NCI-H526 (cell line): ENCODE results near the gene PAEP.

Experiments used
- DNase-seq, 2 experiments: peaks; one replicate each; lab custom pipeline; 2025; lab: John Stamatoyannopoulos, UW

The PAEP gene

DNA sequence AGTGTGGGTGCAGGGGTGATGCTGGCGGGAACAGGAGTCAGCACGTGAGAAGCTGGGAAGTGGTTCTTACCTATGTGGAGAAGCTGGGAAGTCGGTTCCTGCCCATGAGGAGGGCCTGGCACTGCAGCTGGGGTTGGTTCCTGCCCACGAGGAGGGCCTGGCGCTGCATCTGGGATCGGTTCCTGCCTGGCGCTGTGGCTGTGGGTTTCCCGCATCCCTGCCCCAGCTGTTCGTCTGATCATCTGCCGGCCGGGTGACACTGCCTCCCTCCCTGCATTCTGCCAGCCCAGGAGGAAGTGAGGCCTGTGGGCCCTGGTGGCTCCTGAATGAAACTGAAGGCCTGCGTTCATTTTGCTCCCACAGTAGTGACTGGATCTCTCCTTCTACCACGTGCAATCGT lies 10.5 kb upstream of the PAEP start:
- no peak for DNase-seq

DNA sequence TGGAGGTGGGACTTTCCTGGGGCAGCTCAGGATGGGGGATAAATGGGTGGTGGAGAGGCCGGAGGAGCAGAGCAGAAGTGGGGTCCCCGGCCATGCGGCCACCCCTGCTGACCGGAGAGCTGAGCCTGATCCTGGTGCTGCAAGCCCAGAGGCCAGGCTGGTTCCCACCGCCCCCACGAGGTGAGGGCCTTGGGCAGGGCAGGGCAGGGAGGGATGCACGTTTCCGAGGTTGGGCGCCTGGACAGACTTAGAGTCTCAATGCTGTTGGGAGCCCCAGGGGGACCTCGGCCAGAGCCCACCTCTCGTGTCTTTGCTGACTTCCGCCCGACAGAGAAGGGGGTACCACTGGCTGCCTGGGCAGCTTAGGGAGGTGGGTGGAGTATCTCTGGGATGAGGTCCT lies 10.1 kb upstream of the PAEP start:
- no peak for DNase-seq

DNA sequence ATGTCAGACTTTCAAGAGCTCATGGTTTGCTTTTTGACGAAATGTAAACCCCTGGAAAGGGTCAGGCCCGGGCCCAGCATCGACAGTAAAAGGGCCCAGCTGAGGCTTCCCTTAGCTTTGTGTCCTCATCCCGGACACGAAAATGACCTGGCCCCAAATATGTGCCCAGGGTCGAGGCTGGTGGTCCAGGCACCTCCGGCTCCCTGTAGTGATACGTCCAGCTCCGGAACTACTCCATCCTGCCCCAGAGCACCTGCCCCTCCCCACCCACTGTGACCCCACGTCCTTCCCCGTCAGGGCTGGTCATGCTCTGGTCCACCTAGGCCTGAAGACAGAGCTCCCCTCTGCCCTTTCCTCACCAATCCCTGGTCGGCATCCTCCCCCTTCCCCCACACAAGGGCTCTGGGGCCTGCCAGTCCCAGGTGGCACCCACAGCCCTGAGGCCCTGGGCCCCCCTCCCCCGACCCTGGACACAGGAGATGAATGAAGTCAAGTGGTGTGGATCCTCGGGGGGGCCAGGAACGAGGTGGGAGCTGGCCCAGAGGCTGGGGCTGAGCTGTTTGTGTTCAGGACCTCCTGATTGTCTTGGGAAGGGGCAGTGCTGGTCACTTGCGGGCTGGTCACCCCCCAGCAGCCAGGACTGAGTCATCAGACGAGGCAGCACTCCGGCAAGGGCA lies 9.4 kb upstream of the PAEP start:
- DNase-seq, result no peak

DNA sequence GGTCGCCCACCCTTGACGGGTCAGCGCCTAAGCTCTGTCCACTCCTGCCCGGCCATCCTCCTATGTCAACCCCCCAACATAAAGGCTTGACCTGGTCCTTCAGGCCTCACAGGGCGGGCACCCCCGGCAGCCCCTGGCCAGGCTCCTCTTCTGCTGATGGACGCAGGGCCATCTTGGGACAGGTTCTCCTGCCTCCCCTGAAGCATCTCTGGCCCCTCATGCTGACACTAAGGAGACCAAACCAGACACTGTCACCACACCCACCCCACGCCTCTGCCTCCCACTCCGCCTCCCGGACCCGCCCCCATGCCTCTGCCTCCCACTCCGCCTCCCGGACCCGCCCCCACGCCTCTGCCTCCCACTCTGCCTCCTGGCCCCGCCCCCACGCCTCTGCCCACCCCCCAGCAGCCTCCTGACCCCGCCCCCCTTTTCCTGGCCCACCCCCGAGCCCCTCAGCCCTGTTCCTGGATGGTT lies 8.8 kb upstream of the PAEP start:
- no peak for DNase-seq

DNA sequence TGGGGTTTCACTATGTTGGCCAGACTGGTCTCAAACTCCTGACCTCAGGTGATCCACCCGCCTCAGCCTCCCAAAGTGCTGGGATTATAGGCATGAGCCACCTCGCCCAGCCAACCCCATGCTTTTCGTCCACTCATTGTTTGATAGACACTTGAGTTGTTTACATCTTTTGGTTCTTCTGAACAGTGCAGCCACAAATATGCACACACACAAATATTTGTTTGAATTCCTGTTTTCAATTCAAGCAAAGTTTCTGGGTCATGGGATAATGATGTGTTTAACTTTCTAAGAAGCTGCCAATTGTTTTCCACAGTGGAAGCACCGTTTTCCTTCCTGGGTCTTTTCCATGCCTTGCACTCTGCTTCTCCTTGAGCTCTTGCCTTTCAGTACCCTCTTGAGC lies 6.8 kb upstream of the PAEP start:
- no peak for DNase-seq

DNA sequence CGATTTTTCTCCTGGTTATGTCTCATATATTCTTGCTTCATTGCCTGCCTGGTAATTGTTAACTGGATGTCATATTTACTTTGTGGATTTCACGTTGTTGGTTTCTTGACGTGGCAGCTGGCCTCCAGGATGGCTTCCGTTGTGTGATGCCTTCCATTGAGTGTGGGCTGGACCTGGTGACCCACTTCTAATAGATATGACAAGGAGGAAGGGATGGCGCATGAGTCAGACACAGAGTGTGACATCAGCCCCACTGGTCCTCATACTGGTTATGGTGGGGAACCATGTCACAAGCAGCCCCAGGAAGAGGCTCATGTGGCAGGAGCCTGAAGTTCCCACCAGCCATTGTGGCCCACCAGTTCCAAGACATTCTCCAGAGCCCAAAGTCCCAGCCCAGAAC lies 6.4 kb upstream of the PAEP start:
- no peak for DNase-seq

DNA sequence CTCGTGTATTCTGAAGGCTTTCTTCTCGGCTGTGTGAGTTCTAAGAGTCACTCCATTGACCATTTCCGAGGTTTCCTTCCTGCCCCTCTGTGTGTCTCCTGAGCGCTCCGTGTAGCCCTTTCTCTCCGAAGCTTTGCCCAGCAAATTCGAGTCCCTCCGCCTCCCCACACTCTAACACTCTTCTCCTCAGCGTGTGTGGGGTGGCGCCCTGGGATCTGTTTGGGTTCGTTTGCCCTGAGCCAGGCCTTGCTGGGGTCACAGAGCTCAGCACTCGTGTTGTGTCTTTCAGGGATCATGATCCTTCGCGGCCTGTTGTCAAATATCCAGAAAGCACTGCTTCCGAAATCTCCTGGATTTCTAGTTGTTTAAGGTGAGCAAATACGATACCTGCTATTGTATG lies 5.6 kb upstream of the PAEP start:
- no peak for DNase-seq

DNA sequence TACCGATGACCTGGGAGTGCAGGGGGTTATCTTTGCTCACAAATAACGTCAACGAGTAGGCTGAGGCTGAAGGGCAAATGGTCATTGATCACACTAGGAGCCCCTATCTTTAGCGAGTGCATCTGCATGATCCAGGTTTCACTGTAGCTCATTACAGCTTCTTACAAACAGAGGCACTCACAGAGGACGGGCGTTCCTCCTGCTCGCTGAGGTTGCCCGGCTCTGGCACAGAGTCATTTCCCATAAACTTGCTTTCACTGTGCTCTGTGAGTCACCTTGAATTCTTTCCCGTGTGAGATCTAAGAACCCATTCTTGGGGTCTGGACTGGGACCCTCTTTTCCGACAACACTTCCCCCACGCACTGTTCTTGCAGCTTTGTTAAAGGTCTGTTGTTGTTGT lies 1.9 kb upstream of the PAEP start:
- no peak for DNase-seq

DNA sequence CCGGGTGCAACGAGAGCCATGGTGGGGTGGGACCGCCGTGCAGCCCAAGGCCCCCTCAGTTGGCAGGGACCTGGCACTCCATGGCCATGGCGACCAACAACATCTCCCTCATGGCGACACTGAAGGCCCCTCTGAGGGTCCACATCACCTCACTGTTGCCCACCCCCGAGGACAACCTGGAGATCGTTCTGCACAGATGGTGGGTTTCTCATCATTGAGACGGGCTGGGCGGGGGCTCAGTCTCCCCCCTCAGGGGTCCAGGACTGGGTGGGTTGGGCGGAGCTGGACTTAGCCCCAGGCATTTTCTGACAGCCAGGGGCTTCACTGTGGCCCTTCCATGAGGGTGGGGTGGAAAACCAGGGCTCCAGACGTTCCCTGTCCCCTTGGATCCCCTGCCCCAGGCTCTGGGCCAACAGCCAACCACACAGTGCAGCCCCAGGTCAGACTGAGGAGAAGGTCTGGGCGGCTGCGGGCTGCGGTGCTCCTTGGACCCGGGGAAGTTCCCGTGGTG lies 734 bp downstream of the PAEP start:
- no peak for DNase-seq

DNA sequence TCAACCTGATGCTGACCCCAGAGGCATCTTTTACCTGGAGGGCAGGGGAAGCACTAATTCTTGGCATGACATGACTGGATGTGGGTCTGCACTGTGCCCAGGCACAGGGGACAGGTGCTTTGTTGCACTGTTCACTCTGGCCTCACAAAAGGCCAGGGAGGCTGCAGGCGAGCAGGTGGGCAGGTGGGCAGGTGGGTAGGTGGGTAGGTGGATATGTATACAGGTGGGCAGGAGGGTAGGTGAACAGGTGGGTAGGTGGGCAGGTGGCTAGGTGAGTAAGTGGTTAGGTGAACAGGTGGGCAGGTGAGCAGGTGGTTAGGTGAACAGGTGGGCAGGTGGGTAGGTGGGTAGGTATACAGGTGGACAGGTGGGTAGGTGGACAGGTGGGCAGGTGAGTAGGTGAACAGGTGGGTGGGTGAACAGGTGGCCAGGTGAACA lies 1.5 kb downstream of the PAEP start:
- no peak for DNase-seq

DNA sequence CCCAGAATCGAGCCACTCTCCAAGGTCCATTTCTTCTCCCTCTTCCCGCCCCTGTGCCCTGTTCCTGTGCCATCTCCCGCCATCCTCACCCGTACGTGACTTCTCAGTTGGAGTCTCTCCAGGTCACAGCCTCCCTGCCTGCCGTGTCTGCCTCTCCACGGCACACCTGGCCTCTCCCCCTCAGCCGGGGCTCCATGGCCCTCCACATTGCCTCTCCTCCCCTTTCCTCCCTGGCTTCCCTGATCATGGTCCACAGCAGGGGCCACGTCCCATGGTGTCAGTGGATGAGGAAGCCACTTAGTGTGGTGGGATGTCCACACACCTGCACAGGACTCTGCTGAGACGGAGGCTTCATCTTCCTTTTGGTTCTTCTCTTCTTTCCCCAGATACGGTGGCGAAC lies 2.3 kb downstream of the PAEP start:
- no peak for DNase-seq

DNA sequence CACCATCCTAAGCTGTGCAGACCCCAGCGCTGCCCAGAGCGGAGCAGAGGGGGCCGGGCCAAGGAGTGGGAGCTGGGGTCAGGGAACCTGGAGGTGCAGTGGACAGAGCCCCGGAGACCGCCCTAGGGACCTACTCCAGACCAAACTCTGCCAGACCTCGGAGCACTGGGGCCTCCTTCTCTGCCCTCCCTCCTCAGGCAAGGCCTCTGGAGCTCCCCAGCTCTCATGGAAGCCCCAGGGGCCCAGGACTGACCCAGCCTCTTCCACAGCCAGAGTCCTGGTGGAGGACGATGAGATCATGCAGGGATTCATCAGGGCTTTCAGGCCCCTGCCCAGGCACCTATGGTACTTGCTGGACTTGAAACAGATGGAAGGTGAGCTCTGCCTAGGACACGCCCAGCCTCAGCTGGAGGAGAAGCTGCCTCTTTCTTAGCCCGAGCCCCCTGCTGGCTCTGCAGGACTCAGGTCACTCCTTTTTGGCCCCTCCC lies 3.6 kb downstream of the PAEP start:
- DNase-seq, result no peak

DNA sequence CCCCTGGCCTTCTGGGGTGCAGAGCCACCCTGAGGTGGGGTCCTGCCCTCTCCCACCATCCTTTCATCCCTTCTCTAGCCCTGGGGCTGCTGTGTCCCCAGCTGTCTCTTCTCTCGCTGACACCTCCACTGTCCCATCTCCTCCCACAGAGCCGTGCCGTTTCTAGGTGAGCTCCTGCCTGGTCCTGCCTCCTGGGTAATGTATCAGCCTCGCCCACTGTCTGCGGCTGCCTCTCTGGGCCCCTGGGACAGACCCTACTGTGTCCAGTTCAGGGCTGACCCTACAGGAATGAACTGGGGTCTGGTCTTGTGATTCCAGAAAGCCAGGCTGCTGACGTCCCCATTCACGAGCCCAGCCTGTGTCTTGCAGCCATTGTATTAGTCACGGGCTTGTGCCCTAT lies 4.1 kb downstream of the PAEP start:
- no peak for DNase-seq

DNA sequence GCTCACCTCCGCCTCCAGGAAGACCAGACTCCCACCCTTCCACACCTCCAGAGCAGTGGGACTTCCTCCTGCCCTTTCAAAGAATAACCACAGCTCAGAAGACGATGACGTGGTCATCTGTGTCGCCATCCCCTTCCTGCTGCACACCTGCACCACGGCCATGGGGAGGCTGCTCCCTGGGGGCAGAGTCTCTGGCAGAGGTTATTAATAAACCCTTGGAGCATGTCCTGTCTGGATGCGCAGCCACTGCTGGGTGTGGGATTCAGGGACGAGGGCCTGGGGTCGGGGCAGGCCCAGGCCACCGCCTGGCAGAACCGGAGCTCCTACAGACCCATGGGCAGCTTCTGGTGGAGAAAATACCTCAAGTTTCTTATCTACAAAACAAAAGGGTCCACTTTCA lies 5.0 kb downstream of the PAEP start:
- no peak for DNase-seq

DNA sequence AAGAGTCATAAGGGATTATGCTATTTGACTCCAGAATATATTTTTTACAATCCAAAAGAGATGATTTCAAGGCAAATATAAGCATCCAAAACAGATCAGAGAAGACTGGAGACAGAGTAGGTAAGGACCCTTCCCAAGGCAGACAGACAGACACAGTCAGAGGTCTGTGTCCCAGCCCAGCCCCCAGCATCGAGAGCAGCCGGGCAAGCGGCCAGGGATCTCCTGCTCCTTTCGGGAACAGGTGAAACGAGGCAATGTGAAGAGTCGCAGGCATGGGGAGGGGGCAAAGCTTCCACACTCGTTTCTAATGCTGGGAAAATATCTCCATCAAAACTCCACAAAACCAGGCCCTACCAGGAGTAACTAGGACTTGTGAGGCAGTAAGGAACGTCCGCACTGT lies 5.8 kb downstream of the PAEP start:
- DNase-seq, result no peak

DNA sequence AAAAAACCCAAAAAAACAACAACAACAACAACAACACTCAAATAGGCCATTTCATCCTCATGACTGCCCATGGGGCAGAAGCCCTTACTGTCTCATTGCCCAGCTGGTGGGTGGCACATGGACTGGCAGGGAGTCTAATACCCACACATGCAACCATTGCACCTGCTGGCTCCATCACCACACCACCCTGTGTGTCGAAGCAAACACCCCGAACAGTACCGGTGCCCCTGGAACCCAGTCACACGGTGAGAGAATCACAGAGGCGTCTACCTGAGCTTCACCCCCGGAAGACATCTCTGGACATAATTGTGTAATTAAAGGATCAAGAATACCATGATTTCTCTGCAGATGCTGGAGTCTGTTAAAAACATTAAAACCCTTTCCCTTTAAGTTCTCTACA lies 6.5 kb downstream of the PAEP start:
- DNase-seq, result no peak

DNA sequence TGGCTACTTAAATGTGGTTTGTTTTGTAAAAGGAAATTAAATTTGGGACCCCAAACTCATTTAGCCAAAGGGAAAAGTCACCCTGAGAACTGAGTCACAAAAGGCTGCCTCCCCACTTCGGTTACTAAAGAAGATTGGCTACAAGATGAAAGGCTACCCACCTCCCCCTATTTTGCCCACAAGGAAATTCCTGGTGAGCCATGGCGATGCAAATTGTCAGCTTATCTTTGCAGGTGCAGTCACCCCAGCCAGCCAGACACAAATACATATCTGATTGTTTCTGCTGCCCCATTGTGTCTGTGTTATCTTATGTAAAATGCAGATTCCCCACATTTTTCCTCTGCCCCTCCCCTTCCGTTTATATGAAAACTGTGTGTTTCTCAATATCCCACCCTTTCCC lies 8.9 kb downstream of the PAEP start:
- peak in 1 of 2 experiments; percentile 28 for DNase-seq

DNA sequence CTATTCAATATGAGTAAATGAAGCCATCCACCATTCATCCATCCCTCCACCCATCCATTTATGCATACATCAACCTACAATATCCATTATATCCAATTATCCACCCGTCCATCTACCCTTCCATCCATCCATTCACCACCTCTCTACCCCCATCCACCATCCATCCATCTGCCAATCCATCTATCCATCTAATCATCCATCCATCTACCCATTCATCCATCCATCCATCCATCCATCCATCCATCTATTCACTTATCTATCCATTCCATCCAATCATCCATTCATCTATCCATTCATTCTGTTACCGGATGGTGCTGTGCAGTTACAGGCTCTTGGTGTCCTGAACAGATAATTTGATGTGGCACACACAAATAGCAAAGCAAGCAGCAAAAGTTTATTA lies 10.7 kb downstream of the PAEP start:
- DNase-seq, result no peak

DNA sequence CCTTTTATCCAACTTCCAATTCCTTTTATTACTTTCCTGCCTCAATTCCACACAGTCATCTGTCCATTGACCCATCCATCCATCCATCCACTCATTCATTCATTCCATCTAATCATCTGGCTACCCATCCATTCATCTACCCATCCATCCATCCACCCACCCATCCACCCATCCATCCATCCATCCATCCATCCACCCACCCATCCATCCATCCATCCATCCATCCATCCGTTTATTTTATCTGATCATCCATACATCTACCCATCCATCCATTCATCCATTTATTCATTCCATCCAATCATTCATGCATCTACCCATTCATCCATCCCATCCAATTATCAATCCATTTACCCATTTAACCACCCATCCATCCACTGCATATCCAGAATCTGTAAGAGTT lies 11.6 kb downstream of the PAEP start:
- DNase-seq, result no peak

DNA sequence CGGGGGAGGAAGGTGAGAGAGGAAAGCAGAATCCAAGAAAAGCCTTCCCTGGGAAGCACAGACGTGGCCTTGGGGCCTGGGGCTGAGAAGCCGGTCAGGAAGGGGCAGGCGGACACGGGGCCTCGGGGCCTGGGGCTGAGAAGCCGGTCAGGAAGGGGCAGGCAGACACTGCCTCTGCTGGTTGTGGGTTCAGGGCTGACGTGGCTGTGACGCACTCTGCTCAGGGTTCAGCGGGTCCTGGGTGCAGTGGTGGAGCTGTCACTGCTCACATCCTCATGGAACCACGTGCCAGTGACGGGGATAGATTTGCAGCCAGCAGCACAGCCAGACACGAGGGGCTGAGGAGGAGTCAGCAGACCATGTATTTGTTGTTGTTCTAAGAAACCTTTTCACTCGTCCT lies 12.8 kb downstream of the PAEP start:
- no peak for DNase-seq

DNA sequence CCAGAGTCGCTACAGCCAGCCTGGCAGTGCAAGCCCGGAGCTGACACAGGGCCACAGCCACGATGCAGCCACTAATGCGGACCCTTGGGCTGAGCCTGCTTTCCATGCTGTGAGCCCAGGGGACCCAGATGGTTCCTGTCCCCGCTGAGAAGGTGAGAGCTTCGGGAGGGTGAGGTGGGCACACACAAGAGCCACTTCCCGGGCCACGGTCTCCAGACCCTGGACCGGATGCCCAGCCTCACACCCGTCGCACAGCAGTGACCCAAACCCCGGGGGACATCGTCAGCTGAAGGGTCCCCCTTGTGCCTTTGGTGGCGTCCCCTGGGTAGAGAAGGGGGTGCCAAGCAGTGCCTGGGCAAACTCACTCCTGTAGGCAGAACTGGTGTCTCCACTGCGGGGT lies 13.4 kb downstream of the PAEP start:
- DNase-seq, result no peak

DNA sequence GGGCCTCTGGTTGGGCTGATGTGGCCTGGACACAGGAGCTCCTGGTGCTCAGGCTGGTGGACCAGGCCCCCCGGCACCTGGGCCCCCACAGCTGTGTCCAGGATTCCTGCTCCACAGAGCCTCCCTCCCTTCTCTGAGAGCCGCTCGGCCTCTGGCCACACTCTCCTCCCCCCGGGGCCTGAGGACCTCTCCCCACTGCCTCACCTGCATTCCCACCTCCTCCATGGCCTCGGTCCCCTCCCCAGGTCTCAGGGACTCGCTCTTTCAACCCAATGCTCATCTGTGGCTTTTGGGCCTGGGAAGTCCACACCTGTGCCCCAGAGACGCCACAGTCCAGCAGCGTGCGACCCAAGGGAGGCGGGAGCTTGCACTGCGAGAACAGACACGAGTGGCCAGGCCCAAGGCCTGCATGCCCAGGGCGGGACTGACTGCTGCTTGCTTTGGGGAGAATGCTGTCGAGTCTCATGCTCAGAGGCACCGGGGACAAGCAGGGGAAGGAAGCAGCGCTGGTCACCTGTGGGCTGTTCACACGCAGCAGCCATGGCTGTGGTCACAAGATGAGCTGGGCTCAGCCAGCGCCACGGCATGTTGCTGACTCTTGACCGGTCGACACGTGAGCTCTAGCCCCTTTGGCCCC lies 14.6 kb downstream of the PAEP start:
- no peak for DNase-seq

DNA sequence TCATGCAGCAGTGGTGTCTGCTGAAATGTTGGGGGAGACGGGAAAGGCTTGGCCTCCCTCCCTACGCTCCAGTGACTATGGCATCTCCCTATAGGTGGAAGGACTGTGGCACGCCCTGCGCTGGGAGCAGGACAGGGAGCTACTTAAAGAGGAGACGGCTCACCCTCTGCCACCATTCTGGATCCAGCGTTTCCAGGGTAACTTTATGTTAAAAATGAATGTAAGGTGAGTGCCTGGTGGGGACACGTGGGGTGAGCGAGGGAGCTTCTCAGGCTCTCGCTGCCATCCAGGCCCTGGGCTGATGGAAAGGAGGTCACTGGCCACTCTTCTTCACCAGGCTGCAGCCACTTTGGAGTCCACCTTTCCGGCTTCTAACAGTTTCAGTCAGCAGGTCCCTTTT lies 15.7 kb downstream of the PAEP start:
- DNase-seq, result no peak

DNA sequence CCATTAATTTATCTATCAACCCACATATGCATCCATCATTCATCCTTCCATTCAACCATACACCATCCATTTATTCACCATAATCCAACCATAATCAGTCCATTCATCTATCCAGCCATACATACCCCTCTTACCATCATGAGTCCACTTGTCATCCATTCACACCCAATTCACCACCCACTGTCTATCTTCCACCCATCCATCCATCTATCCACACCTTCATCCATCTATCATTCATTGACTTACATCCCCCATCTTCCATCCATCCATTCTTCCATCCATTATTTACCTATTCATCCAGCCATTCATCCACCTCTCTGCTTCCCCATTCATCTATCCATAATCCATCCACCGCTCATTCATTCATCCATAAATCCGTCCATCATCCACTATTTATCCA lies 17.8 kb downstream of the PAEP start:
- DNase-seq, result no peak
